ENCODE results near the gene ZC3H6.

ZC3H6 gene

GRCh38 chr2:112275311-112275886 is at the start of gene ZC3H6:
Gene ZC3H6 (plus strand): TSS chr2:112275597. CDS start chr2:112275995, 398 bp downstream.
- DNase-seq, result peak; percentile 96

GRCh38 chr2:112229348-112229747 is 46.0 kb upstream of the ZC3H6 start:
- DNase-seq, result peak; percentile 85

GRCh38 chr2:112230371-112230770 is 45.0 kb upstream of the ZC3H6 start:
- DNase-seq, result no peak

- DNase-seq, result no peak
These were observed 35.5 kb upstream of the ZC3H6 start for GRCh38 chr2:112239862-112240261.

- DNase-seq, result no peak
These were observed 33.0 kb upstream of the ZC3H6 start for GRCh38 chr2:112242384-112242783.

GRCh38 chr2:112243233-112243632 is 32.2 kb upstream of the ZC3H6 start:
- DNase-seq, result no peak

- no peak for DNase-seq
These were observed 30.5 kb upstream of the ZC3H6 start for GRCh38 chr2:112244854-112245253.

GRCh38 chr2:112251271-112251670 is 24.1 kb upstream of the ZC3H6 start:
- DNase-seq, result no peak

GRCh38 chr2:112253261-112253815 is 22.1 kb upstream of the ZC3H6 start:
- peak; percentile 3 for DNase-seq

GRCh38 chr2:112254466-112255240 is 20.7 kb upstream of the ZC3H6 start, which contains the start of gene ZC3H8:
Gene ZC3H8 (minus strand): TSS chr2:112255042. CDS start chr2:112254981, 61 bp downstream.
- DNase-seq, result peak; percentile 88

- no peak for DNase-seq
These were observed 19.5 kb upstream of the ZC3H6 start for GRCh38 chr2:112255875-112256274.

- no peak for DNase-seq
These were observed 18.7 kb upstream of the ZC3H6 start for GRCh38 chr2:112256654-112257053.

- no peak for DNase-seq
These were observed 17.8 kb upstream of the ZC3H6 start for GRCh38 chr2:112257575-112257974.

GRCh38 chr2:112259509-112260294 is 15.7 kb upstream of the ZC3H6 start:
- DNase-seq, result peak; percentile 69

- DNase-seq, result no peak
These were observed 15.1 kb upstream of the ZC3H6 start for GRCh38 chr2:112260295-112260625.

- no peak for DNase-seq
These were observed 12.5 kb upstream of the ZC3H6 start for GRCh38 chr2:112262876-112263275.

- no peak for DNase-seq
These were observed 6.8 kb upstream of the ZC3H6 start for GRCh38 chr2:112268547-112268946.

GRCh38 chr2:112272669-112273068 is 2.7 kb upstream of the ZC3H6 start:
- no peak for DNase-seq

GRCh38 chr2:112273349-112273748 is 2.0 kb upstream of the ZC3H6 start:
- no peak for DNase-seq

- peak; percentile 87 for DNase-seq
These were observed 733 bp downstream of the ZC3H6 start for GRCh38 chr2:112275887-112276773.

- no peak for DNase-seq
These were observed 1.6 kb downstream of the ZC3H6 start for GRCh38 chr2:112276954-112277353.

GRCh38 chr2:112277596-112278220 is 2.3 kb downstream of the ZC3H6 start:
- DNase-seq, result no peak

Measured in NCI-H69 (cell line).